HEK293T (cell line): ENCODE results near the gene CDY1B.
"Not testable (repeated sequence)": the region's sequence is repeated elsewhere in the genome, so short reads cannot be mapped to it uniquely, and the experiment has no call there.

Experiments used
- ARNT ChIP-seq: fragments of 450-650 bp; IDR thresholded peaks from 2 replicates; pipeline ENCODE4 v1.6.1; 2017; ENCODE audit warnings: mild to moderate bottlenecking
- BHLHE40 ChIP-seq: fragments of 450-650 bp; IDR thresholded peaks from 2 replicates; pipeline ENCODE4 v1.6.1; 2016; ENCODE audit warnings: mild to moderate bottlenecking, moderate library complexity, borderline replicate concordance
- CTBP1 ChIP-seq: fragments of 450-650 bp; IDR thresholded peaks from 2 replicates; pipeline ENCODE4 v1.6.1; 2016; ENCODE audit warnings: borderline replicate concordance
- FOXM1 ChIP-seq: fragments of 450-650 bp; IDR thresholded peaks from 2 replicates; pipeline ENCODE4 v1.6.1; 2017; ENCODE audit warnings: mild to moderate bottlenecking, borderline replicate concordance
- LEF1 ChIP-seq: fragments of 450-650 bp; IDR thresholded peaks from 2 replicates; pipeline ENCODE4 v1.6.1; 2017; ENCODE audit warnings: mild to moderate bottlenecking, borderline replicate concordance
- NFRKB ChIP-seq: fragments of 450-650 bp; IDR thresholded peaks from 2 replicates; pipeline ENCODE4 v1.6.1; 2016; ENCODE audit warnings: mild to moderate bottlenecking, moderate library complexity
- SP1 ChIP-seq: fragments of 450-650 bp; IDR thresholded peaks from 2 replicates; pipeline ENCODE4 v1.6.1; 2017
- TARDBP ChIP-seq: fragments of 450-650 bp; IDR thresholded peaks from 2 replicates; pipeline ENCODE4 v1.6.1; 2016

GRCh38 chrY:24043209-24043608 lies 4.6 kb downstream of the CDY1B start:
- not testable (repeated sequence) for TF ChIP-seq TARDBP, CTBP1, ARNT, NFRKB, FOXM1, SP1, LEF1, BHLHE40
